HG03575 (cell line): ENCODE results near the gene PDE6H.

Experiments used
- ATAC-seq: cut with Tn5 transposase; IDR thresholded peaks from one replicate; pipeline ENCODE4 v1.9.1; 2021; ENCODE audit not compliant: unreplicated experiment, insufficient number of reproducible peaks, low FRiP score; ENCODE audit errors: extremely low read depth

Gene PDE6H

GRCh38 chr12:14994610-14995009, 21.8 kb downstream of the PDE6H start:
- ATAC-seq, result no peak

- no peak for ATAC-seq
Observed at GRCh38 chr12:14995583-14996425, 23.0 kb downstream of the PDE6H start.

- ATAC-seq, result no peak
Observed at GRCh38 chr12:14997998-14998397, 25.2 kb downstream of the PDE6H start.

GRCh38 chr12:14999021-14999694, 26.3 kb downstream of the PDE6H start:
- no peak for ATAC-seq

- no peak for ATAC-seq
Observed at GRCh38 chr12:14999695-15000365, 27.0 kb downstream of the PDE6H start.

GRCh38 chr12:15000575-15000974, 27.7 kb downstream of the PDE6H start:
- no peak for ATAC-seq

GRCh38 chr12:15001733-15002382, 29.0 kb downstream of the PDE6H start:
- no peak for ATAC-seq

GRCh38 chr12:15004421-15004820, 31.6 kb downstream of the PDE6H start:
- ATAC-seq, result no peak

- ATAC-seq, result no peak
Observed at GRCh38 chr12:15005064-15005463, 32.2 kb downstream of the PDE6H start.

- no peak for ATAC-seq
Observed at GRCh38 chr12:15007551-15007950, 34.7 kb downstream of the PDE6H start.

- ATAC-seq, result no peak
Observed at GRCh38 chr12:15011162-15011561, 38.3 kb downstream of the PDE6H start.

- ATAC-seq, result no peak
Observed at GRCh38 chr12:15013634-15014179, 40.9 kb downstream of the PDE6H start.

- no peak for ATAC-seq
Observed at GRCh38 chr12:15014708-15015107, 41.9 kb downstream of the PDE6H start.

- no peak for ATAC-seq
Observed at GRCh38 chr12:15015121-15015520, 42.3 kb downstream of the PDE6H start.

GRCh38 chr12:15020156-15020555, 47.3 kb downstream of the PDE6H start:
- no peak for ATAC-seq
